GM23338 (cell line): Measurements from ENCODE around the gene HSF2BP. TPM values are rescaled to one million over a fixed set of nuclear protein-coding genes. Genes with fewer than 3 reads are reported as not detected.
"Not testable (repeated sequence)": the region's sequence is repeated elsewhere in the genome, so short reads cannot be mapped to it uniquely, and the experiment has no call there.

Experiments
- ATAC-seq: fragments of 200-7000 bp; cut with Tn5 transposase; 3 replicates; pipeline ENCODE4 v1.9.1; 2020
- DNase-seq: peaks from one replicate; pipeline ENCODE4 v3.0.0-alpha.2; 2015; ENCODE audit warnings: low spot score
- H2AFZ ChIP-seq: fragments of 200-600 bp; sonication (generic); 2 replicates; pipeline ENCODE4 v1.8.0; 2016; ENCODE audit warnings: antibody characterized with exemption, mild to moderate bottlenecking, moderate library complexity
- H3F3A ChIP-seq: fragments of 200-600 bp; sonication (generic); replicated peaks from 2 replicates; pipeline ENCODE4 v1.8.0; 2017; ENCODE audit warnings: antibody characterized with exemption, mixed run types, low read depth
- H3K27ac ChIP-seq: fragments of 200-600 bp; sonication (generic); 2 replicates; pipeline ENCODE4 v1.6.1; 2016; ENCODE audit warnings: low read depth
- H3K27me3 ChIP-seq: fragments of 200-600 bp; sonication (generic); 2 replicates; pipeline ENCODE4 v1.8.0; 2016; ENCODE audit warnings: mild to moderate bottlenecking, mixed run types, moderate library complexity; ENCODE audit not compliant: insufficient read depth
- H3K36me3 ChIP-seq: fragments of 200-600 bp; sonication (generic); 2 replicates; pipeline ENCODE4 v1.8.0; 2016; ENCODE audit warnings: mild to moderate bottlenecking; ENCODE audit not compliant: insufficient read depth
- H3K4me1 ChIP-seq: fragments of 200-600 bp; sonication (generic); 2 replicates; pipeline ENCODE4 v1.8.0; 2016; ENCODE audit warnings: mild to moderate bottlenecking, moderate library complexity; ENCODE audit not compliant: insufficient read depth
- H3K4me2 ChIP-seq: fragments of 200-600 bp; sonication (generic); 2 replicates; pipeline ENCODE4 v1.7.1; 2017; ENCODE audit warnings: mixed run types
- H3K4me3 ChIP-seq: fragments of 200-600 bp; sonication (generic); 2 replicates; pipeline ENCODE4 v1.6.1; 2016; ENCODE audit warnings: mixed run types
- H3K79me2 ChIP-seq: fragments of 200-600 bp; sonication (generic); replicated peaks from 2 replicates; pipeline ENCODE4 v1.8.0; 2017; ENCODE audit warnings: mild to moderate bottlenecking; ENCODE audit not compliant: insufficient read depth
- H3K9me2 ChIP-seq: fragments of 200-600 bp; sonication (generic); 2 replicates; pipeline ENCODE4 v1.8.0; 2017; ENCODE audit not compliant: insufficient read depth
- H4K20me1 ChIP-seq: fragments of 200-600 bp; sonication (generic); replicated peaks from 2 replicates; pipeline ENCODE4 v1.8.0; 2017; ENCODE audit warnings: mild to moderate bottlenecking; ENCODE audit not compliant: insufficient read depth
- H3K27ac Mint-ChIP-seq: 2 replicates; pipeline ENCODE4 v1.8.0; 2020; ENCODE audit warnings: inconsistent platforms, mild to moderate bottlenecking, moderate library complexity, mixed read lengths
- H3K27me3 Mint-ChIP-seq: 3 replicates; pipeline ENCODE4 v1.8.0; 2022; ENCODE audit warnings: low read depth, mild to moderate bottlenecking, moderate library complexity, mixed read lengths, inconsistent platforms; ENCODE audit not compliant: insufficient read depth, poor library complexity
- H3K36me3 Mint-ChIP-seq: 3 replicates; pipeline ENCODE4 v1.8.0; 2021; ENCODE audit warnings: low read depth, mild to moderate bottlenecking, inconsistent platforms, moderate library complexity, mixed read lengths
- H3K4me1 Mint-ChIP-seq: 3 replicates; pipeline ENCODE4 v1.8.0; 2020; ENCODE audit warnings: mild to moderate bottlenecking, inconsistent platforms, mixed read lengths
- H3K4me3 Mint-ChIP-seq: 3 replicates; pipeline ENCODE4 v1.8.0; 2021; ENCODE audit warnings: moderate library complexity, mild to moderate bottlenecking, inconsistent platforms, mixed read lengths
- H3K9me3 Mint-ChIP-seq: 3 replicates; pipeline ENCODE4 v1.8.0; 2020; ENCODE audit warnings: moderate library complexity, mild to moderate bottlenecking, inconsistent platforms, mixed read lengths
- EZH2 ChIP-seq: fragments of 200-600 bp; sonication (generic); IDR thresholded peaks from one replicate; pipeline ENCODE4 v1.8.0; 2017; ENCODE audit warnings: antibody characterized with exemption, mild to moderate bottlenecking, low read depth; ENCODE audit not compliant: unreplicated experiment
- NANOG ChIP-seq: IDR thresholded peaks from 2 replicates; pipeline ENCODE4 v1.6.1; 2016; ENCODE audit warnings: antibody characterized with exemption, borderline replicate concordance
- POLR2AphosphoS5 ChIP-seq: IDR thresholded peaks from 2 replicates; pipeline ENCODE4 v1.6.1; 2016; ENCODE audit warnings: antibody characterized with exemption, low read depth
- STAT1 ChIP-seq: IDR thresholded peaks from one replicate; pipeline ENCODE4 v1.6.1; 2016; ENCODE audit warnings: antibody characterized with exemption; ENCODE audit not compliant: unreplicated experiment
- ZNF114 ChIP-seq: fragments of 250-450 bp; sonication (Bioruptor Pico); IDR thresholded peaks from 2 replicates; pipeline ENCODE4 v1.5.0; 2020; ENCODE audit warnings: mild to moderate bottlenecking, moderate library complexity
- ZNF331 ChIP-seq: fragments of 250-450 bp; sonication (Bioruptor Pico); IDR thresholded peaks from 2 replicates; pipeline ENCODE4 v1.5.0; 2020; ENCODE audit warnings: low read depth, mild to moderate bottlenecking, moderate library complexity
- polyA plus RNA-seq: library from polyadenylated mRNA; unstranded; fragments of >200 nt; fragmentation: Nextera tagmentation; extraction: Ambion mirVana; gene quantifications from 2 replicates; pipeline ENCODE4 v1.2.1, GENCODE V29; 2016
- total RNA-seq: library from RNA; depleted of rRNA; stranded (reverse); fragments of >200 nt; shearing (Covaris generic); gene quantifications from 2 replicates; pipeline ENCODE4 v1.2.3, GENCODE V29; 2014
- TF ChIP-seq, protein P1 (sequence below), 2 experiments: fragments of 200-600 bp in 1 of 2; sonication (generic) in 1 of 2; conservative IDR thresholded peaks; 2 replicates each; pipeline versions ENCODE4 v1.5.1 to v1.6.1; 2016 to 2017; ENCODE audit warnings: antibody characterized with exemption in 2 of 2, low read depth in 2 of 2, mild to moderate bottlenecking in 2 of 2, moderate library complexity in 1 of 2

The HSF2BP gene
- total and polyA plus RNA-seq, 2 experiments from 2014 or later, result 0.78 to 2.0 TPM

DNA sequence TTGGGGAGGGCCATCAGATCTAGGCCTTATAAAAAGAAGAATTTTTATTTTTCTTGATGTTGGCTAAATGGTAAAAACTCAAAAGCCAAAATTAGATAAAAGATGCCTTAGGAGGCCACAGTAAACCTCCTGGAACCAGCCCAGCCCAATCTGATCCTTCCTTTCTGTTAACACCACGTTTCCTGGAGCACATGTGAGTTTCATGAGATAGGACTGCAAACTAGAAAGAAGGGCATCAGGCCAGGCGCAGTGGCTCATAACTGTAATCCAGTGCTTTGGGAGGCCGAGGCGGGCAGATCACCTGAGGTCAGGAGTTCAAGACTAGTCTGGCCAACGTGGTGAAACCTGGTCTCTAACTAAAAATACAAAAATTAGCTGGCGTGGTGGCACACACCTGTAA, 6.7 kb downstream of the HSF2BP start:
- Histone ChIP-seq H3K79me2 (no peaks in the 10 kb centered on the region), H3F3A (no peaks in the 10 kb centered on the region), H3K9me2 (no peaks in the 10 kb centered on the region), H3K4me2 (no peak overlapping the region), H3K27me3 (no peaks in the 10 kb centered on the region), H4K20me1 (no peaks in the 10 kb centered on the region), H3K27ac (no peak overlapping the region), H3K36me3 (no peaks in the 10 kb centered on the region), H3K4me3 (no peak overlapping the region), H2AFZ (no peak overlapping the region), H3K4me1 (no peaks in the 10 kb centered on the region)
- no peaks in the 10 kb centered on the region for H3K9me3 Mint-ChIP-seq
- ATAC-seq (no peak), DNase-seq (no peak)
- H3K27ac Mint-ChIP-seq, result no peak overlapping the region
- H3K4me3 Mint-ChIP-seq, result no peak overlapping the region
- peaks cover 6% of the 10 kb centered on the region for H3K27me3 Mint-ChIP-seq
- no peaks in the 10 kb centered on the region for H3K36me3 Mint-ChIP-seq
- TF ChIP-seq POLR2AphosphoS5, result no peak
- no peak for TF ChIP-seq ZNF331
- no peak for TF ChIP-seq ZNF114
- TF ChIP-seq EZH2, result no peak
- TF ChIP-seq, protein P1, sequence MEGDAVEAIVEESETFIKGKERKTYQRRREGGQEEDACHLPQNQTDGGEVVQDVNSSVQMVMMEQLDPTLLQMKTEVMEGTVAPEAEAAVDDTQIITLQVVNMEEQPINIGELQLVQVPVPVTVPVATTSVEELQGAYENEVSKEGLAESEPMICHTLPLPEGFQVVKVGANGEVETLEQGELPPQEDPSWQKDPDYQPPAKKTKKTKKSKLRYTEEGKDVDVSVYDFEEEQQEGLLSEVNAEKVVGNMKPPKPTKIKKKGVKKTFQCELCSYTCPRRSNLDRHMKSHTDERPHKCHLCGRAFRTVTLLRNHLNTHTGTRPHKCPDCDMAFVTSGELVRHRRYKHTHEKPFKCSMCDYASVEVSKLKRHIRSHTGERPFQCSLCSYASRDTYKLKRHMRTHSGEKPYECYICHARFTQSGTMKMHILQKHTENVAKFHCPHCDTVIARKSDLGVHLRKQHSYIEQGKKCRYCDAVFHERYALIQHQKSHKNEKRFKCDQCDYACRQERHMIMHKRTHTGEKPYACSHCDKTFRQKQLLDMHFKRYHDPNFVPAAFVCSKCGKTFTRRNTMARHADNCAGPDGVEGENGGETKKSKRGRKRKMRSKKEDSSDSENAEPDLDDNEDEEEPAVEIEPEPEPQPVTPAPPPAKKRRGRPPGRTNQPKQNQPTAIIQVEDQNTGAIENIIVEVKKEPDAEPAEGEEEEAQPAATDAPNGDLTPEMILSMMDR (conservative IDR thresholded peaks at IDR 0.05; ENCODE audit: low read depth in 2 of 2), result no peak
- TF ChIP-seq STAT1, result no peak
- H3K4me1 Mint-ChIP-seq, result no peaks in the 10 kb centered on the region

DNA sequence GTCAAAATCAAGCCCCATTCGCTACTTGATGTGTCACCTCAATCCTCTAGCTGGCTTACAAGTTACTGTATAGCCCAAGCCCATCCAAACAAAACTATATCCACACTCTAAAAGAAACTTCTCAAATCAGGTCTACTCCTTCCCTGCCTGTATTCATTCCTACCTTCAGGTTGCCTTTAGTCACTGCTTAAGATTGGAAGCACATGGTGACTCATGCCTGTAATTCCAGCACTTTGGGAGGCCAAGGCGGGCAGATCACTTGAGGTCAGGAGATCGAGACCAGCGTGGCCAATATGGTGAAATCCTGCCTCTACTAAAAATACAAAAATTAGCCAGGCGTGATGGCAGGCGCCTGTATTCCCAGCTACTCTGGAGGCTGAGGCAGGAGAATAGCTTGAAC, 7.4 kb downstream of the HSF2BP start:
- not testable (repeated sequence) for H3K9me2 ChIP-seq, H3K27ac ChIP-seq, H4K20me1 ChIP-seq, H3K27me3 Mint-ChIP-seq, H3K4me1 ChIP-seq, H3K4me2 ChIP-seq, H3K4me1 Mint-ChIP-seq, H3K27me3 ChIP-seq, H3K4me3 Mint-ChIP-seq, H3K4me3 ChIP-seq, H3F3A ChIP-seq, ATAC-seq, H3K9me3 Mint-ChIP-seq, H3K27ac Mint-ChIP-seq, H3K79me2 ChIP-seq, H3K36me3 Mint-ChIP-seq, H2AFZ ChIP-seq, DNase-seq, H3K36me3 ChIP-seq

DNA sequence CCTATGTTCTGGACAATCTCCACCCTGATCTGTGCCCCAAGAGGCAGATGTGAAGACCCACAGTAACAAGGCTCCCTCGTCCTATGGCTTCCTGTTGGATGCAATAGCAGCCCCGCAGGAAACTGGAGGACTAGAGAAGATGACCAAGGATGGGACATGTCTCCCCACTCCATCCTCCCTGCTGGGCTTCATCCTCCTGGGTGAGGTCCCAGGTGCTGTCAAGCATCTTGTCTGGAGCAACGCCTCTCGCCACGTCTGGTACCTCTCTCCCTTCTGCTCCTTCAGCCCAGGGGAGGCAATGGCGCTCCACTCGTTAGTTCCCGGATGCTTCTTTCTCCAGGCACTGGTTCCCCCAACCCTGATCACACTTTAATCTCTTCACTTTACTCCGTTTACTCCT, 11.1 kb downstream of the HSF2BP start:
- Histone ChIP-seq H3K4me3 (no peak overlapping the region), H3F3A (no peaks in the 10 kb centered on the region), H3K9me2 (no peaks in the 10 kb centered on the region), H3K4me1 (no peaks in the 10 kb centered on the region), H3K36me3 (no peaks in the 10 kb centered on the region), H3K4me2 (no peak overlapping the region), H4K20me1 (no peaks in the 10 kb centered on the region), H3K27me3 (no peaks in the 10 kb centered on the region), H3K79me2 (no peaks in the 10 kb centered on the region), H3K27ac (no peak overlapping the region), H2AFZ (no peak overlapping the region)
- H3K4me1 Mint-ChIP-seq, result peaks cover 10% of the 10 kb centered on the region; the same call in 2 of the 3 replicates
- DNase-seq (no peak), ATAC-seq (no peak)
- H3K9me3 Mint-ChIP-seq, result no peaks in the 10 kb centered on the region
- peaks cover 1% of the 10 kb centered on the region for H3K27me3 Mint-ChIP-seq
- no peak overlapping the region for H3K27ac Mint-ChIP-seq
- no peaks in the 10 kb centered on the region for H3K36me3 Mint-ChIP-seq
- TF ChIP-seq NANOG (no peak), POLR2AphosphoS5 (no peak)
- no peak overlapping the region for H3K4me3 Mint-ChIP-seq
